GM19035 (cell line): Measurements from ENCODE around the gene ZNF783.
"Not testable (repeated sequence)": the region's sequence is repeated elsewhere in the genome, so short reads cannot be mapped to it uniquely, and the experiment has no call there.

Experiments
- ATAC-seq: cut with Tn5 transposase; IDR thresholded peaks from one replicate; pipeline ENCODE4 v1.9.1; 2021; ENCODE audit not compliant: unreplicated experiment

The ZNF783 gene

DNA sequence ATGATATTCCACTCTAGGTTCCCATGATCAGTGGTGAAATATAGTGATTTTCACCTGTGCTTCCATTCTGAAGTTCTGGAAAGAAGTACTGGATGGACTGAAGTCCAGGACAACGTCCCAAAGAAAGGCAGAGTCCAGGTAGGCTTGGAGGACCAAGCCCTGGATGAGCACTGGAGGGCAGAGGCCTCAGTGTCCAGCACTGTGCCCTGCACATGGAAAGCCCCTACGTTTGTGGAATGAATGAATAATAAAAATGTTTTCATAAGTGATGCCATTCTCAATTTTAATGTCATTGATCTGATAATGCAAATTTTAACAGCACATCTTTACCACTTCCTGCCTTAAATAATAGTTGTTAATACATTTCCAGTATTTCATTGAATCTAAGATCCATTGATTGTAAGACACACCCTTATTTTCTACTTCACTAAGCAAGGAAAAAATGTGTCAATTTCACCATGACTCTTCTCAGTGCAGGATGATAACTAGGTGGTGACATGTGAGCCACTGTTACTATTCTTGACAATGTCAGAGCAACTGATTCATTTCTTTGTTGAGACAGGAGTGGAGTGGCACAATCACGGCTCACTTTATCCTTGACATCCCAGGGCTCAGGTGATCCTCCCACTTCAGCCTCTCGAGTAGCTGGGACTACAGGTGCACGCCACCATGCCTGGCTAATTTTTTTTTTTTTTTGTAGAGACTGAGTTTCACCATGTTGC, 35.2 kb downstream of the ZNF783 start:
- ATAC-seq: no peak

GRCh38 chr7:149300620-149301285, 38.8 kb downstream of the ZNF783 start:
- ATAC-seq: no peak

DNA sequence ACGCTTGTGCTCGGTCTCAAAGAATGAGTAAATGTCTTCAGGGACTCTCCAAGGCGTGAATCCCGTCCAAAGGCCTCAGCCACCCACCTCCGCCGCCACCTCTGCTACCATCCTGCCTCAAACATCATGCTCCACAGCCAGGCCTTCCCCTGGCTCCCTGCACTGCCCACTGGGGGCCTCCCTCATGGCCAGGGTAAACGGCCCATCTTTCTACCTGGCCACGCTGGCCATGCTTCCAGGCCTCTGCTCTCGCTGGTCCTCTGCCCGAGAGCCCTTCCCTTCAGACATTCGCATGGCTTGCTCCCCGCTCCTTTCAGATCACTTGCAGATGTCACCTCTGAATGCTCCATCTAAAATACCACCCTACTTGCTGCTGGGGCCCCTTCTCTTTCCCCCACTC, 40.2 kb downstream of the ZNF783 start:
- no peak for ATAC-seq

DNA sequence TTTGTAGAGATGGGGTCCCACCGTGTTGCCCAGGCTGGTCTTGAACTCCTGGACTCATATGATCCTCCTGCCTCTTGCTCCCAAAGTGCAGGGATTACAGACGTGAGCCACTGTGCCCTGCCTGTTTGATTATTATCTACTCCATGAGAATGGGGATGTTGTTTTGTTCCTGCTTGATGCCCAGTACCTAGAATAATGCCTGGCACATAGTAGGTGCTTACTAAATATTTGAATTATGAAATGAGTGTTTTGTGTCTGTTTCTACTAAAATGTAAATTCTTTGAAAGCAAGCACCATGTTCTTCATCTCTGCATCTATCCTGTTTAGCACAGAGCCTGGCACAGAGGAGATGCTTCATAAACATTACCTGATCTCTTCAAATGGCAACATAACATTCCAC, 40.9 kb downstream of the ZNF783 start:
- ATAC-seq: no peak

GRCh38 chr7:149304006-149304405, 42.0 kb downstream of the ZNF783 start:
- ATAC-seq: no peak

- ATAC-seq: no peak
These were observed 44.9 kb downstream of the ZNF783 start for GRCh38 chr7:149306854-149307253.

DNA sequence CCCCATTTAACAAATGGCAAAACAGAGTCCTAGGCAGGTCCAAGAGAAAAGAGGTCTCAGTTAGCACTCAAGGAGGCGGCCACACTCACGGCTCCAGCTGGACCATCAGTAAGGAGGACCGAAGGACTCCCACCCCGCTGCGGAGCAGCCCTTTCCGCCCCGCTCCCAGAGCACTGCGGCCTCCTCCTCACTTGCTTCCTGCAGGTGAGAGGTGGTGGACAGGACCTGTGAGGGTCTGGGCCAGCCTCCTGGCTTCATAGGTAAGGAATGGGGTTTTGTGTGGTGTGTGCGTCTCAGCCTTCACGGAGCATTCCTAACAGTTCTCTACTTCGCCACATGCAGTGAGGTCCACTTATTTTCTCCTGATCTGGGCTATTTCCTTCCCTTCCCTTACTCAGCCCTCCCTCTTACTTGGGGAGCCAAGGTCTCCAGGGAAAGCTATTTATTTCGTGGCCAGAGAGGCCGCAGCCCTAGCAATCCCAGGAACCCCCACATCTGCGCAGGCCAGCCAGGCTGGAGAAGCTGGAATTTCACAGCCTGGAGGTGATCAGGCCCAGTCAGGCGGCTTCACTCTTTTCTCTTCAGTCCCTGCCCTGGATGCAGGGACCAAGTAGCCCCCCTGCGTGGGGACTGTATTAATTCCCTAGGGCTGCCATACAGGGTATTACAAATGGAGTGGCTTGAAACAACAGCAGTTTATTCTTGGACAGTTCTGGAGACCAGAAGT, 45.9 kb downstream of the ZNF783 start:
- ATAC-seq: no peak

GRCh38 chr7:149310113-149310836, 48.3 kb downstream of the ZNF783 start:
- ATAC-seq: no peak

- ATAC-seq: no peak
These were observed 49.1 kb downstream of the ZNF783 start for GRCh38 chr7:149310990-149311573.

DNA sequence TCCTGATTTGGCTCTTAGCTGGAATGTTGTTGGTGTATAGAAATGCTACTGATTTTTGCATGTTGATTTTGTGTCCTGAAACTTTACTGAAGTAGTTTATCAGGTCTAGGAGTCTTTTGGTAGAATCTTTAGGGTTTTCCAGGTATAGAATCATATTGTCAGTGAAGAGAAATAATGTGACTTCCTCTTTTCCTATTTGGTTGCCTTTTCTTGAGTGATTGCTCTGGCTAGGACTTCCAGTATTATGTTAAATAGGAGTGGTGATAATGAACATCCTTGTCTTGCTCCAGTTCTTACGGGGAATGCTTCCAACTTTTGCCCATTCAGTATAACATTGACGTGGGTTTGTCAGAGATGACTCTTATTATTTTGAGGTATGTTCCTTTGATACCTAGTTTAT, 52.0 kb downstream of the ZNF783 start:
- no peak for ATAC-seq

DNA sequence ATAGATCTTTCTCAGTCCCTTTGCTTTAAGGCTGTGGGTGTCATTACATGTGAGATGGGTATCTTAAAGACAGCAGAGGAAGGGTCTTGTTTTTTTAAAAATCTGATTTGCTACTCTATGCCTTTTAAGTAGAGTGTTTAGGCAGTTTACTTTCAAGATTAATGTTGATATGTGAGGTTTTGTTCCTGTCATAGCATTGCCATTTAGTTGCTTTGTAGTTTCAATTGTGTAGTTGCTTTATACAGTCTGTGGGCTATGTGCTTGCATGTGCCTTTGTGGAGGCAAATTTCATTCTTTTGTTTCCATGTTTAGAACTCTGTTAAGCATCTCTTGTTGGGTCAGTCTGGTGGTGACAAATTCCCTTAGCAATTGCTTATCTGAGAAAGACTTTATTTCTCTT, 54.6 kb downstream of the ZNF783 start:
- ATAC-seq: no peak

GRCh38 chr7:149317496-149317895, 55.5 kb downstream of the ZNF783 start:
- ATAC-seq: no peak

DNA sequence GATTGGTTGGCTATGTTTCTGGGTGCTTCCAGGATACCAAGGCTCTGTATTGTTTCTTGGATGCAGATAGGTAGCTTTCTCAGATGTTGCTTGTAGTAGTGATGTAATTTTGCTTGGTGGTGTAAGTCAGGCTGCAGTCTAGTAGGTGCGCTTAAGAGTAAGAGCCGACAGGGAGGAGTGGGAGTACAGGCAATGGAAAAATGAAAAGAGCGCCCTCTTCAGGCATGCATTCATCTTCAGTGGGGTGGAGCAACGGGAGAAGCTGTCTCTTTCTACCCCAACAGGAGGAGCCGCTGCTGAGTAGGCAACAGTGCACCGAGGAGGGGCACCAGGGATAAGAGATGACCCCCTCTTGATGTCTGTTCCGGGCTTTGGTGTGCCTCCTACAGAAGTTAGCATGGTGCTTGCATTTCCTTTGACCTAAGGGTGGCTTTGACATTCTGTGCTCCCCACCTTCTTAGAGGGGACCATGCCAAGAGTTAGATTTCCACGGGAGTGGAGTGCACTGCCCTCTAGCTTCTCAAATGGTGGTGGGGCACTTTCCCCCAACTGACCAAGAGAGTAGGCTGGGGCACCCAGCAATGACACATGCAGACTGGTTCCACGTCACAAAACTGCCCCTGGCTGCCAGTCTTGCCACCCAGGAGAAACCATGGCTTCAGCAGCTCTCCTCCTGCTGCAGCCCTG, 56.1 kb downstream of the ZNF783 start:
- no peak for ATAC-seq

DNA sequence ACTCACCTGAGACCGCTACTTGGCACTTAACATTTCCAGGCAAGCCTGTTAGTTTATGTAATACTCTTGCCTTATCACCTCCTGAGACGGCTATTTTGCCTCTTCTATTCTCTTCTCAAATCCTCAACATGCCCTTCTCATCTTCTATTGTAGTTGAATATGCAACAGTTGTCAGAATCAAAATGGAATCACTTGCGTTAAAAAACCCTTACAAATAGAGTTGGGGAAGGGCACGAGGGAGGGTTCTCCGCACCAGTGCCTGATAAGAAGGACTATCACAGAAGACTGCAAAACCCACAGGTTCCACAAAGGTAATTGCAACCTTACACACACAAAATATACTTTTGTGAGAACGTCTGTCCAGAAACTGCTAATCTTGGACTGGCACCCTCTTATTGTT, 57.4 kb downstream of the ZNF783 start:
- ATAC-seq: no peak

DNA sequence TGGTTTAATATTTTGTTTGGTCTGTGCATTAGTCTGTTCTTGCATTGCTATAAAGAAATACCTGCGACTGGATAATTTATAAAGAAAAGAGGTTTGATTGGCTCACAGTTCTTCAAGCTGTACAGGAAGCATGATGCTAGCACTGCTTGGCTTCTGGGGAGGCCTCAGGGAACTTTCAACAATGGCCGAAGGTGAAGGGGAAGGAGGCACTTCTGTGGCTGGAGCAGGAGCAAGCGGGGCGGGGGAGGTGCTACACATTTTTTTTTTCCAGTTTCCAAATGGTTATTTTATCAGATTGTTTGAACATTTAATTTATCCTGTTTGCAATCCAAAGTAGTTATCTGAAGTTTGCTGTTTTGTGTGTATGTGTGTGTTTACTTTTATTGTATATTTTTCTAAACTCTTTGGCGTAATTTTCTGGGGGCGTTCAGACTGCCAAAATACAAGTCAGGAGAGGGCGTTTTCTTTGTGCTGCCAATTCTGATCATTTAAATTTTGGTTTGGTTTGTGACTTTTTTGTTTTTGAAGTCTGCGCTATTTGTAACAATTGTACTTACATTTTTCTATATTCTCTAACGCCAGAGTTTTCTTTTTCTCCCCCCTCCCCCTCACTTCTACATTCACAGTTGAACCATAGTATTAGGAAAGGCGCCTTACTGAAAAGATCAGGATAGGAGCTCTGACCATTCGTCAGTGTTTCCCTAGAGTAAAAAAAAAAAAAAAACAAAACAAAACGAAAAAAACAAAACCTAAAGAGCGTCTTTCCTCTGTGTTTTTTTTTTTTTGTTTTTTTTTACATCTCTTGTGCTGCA, 58.5 kb downstream of the ZNF783 start:
- ATAC-seq: no peak

GRCh38 chr7:149321125-149321905, 59.3 kb downstream of the ZNF783 start:
- ATAC-seq: not testable (repeated sequence)

DNA sequence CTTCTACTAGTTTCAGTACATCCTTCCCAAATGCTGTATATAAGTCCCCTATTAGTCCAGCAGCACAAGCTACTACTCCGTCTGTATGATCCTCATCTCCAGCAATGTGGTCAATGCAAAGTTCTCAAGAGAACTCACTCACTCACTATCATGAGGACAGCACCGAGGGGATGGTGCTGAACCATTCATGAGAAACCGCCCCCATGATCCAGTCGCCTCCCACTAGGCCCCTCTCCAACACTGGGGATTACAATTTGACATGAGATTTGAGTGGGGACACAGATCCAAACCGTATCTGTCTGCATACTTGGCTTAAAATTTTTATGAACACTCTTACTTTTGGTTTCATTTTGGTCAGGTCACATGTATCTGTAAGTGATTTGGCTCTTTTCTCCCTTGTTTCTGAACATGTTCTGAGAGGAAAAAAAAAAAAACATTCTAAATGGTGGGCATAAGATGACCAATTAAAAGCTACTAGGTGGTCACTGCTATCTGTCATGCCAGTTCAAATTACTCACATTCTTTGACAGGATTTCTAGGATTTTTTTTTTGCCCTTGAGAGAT, 60.1 kb downstream of the ZNF783 start:
- ATAC-seq: no peak

GRCh38 chr7:149322737-149323136, 60.7 kb downstream of the ZNF783 start:
- ATAC-seq: no peak

DNA sequence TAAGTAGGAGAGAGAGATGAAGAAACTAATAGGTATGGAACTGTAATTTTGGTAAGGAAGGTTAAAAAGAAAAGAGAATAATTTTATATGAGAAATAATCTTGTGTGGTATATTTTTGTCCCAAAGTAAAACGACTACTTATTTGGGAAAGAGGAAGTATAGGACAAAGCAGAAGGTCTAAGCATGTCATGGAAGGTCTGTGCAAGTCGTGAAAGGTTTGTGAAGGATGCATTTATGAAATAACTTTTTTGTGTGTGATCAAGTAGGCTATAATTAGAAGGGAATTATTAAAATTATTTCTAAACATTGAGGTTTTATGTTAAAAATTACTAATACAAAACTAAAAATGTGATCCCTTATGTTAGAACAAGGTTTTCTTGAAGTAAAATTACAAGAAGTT, 63.3 kb downstream of the ZNF783 start:
- ATAC-seq: no peak
